Mesothelial cell of epicardium (in vitro differentiated cells): Measurements from ENCODE around the gene OR6P1. TPM values are rescaled to one million over a fixed set of nuclear protein-coding genes. Genes with fewer than 3 reads are reported as not detected.

Experiments
- DNase-seq, 2 experiments: peaks; one replicate each; pipeline ENCODE4 v3.0.0; 2021; ENCODE audit warnings: low spot score in 2 of 2; ENCODE audit not compliant: unreplicated experiment in 2 of 2
- H3K27ac Mint-ChIP-seq: 2 replicates; pipeline ENCODE4 v1.8.0; 2021; ENCODE audit warnings: mixed read lengths
- H3K27me3 Mint-ChIP-seq: 2 replicates; pipeline ENCODE4 v1.8.0; 2021; ENCODE audit warnings: low read depth, mixed read lengths
- H3K36me3 Mint-ChIP-seq: 2 replicates; pipeline ENCODE4 v1.8.0; 2021; ENCODE audit warnings: mixed read lengths
- H3K4me1 Mint-ChIP-seq: 2 replicates; pipeline ENCODE4 v1.8.0; 2021; ENCODE audit warnings: mixed read lengths
- H3K4me3 Mint-ChIP-seq: 2 replicates; pipeline ENCODE4 v1.8.0; 2021; ENCODE audit warnings: mild to moderate bottlenecking, moderate library complexity, mixed read lengths
- H3K9me3 Mint-ChIP-seq: 2 replicates; pipeline ENCODE4 v1.8.0; 2021; ENCODE audit warnings: mixed read lengths
- total RNA-seq: library from RNA; stranded (reverse); gene quantifications from 3 replicates; pipeline ENCODE4 v1.2.1, GENCODE V29; 2021
- TF ChIP-seq, protein P1 (sequence below): fragments of 200-600 bp; sonication (generic); IDR thresholded peaks from one replicate; pipeline ENCODE4 v1.5.0; 2021; ENCODE audit warnings: antibody characterized with exemption; ENCODE audit not compliant: unreplicated experiment

The OR6P1 gene
- not detected in 3 replicates for total RNA-seq

DNA sequence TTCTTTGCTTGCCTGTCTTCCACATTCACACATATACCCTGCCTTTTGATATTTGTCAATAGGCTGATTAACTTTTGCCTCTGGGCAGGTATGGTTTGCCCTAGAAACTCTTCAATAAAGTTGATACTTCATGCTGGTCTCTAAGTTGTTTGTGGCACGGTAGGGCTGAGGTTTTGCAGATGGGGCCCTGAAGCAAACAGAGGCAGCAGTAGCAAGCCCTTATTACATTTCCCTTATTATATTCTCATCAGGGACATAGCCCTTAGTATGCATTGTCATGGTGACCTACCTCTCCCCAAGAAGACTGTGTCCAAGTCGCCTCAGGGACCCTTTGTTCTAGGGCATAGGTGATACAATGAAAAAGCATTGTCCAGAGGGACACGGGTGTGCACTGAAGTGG, at the start of gene OR6P1:
Gene OR6P1 (minus strand): TSS at position 101 of the 400 bp plus-strand sequence. CDS start 6,976 bp downstream, outside the sequence.
- Mint-ChIP-seq H3K27ac (no peak within 1 kb of the TSS), H3K4me1 (no peaks in the 10 kb centered on the region), H3K9me3 (peaks cover 9% of the 10 kb centered on the region), H3K4me3 (no peak within 1 kb of the TSS), H3K27me3 (peaks cover 6% of the 10 kb centered on the region), H3K36me3 (no peaks in the 10 kb centered on the region)
- TF ChIP-seq, protein P1, sequence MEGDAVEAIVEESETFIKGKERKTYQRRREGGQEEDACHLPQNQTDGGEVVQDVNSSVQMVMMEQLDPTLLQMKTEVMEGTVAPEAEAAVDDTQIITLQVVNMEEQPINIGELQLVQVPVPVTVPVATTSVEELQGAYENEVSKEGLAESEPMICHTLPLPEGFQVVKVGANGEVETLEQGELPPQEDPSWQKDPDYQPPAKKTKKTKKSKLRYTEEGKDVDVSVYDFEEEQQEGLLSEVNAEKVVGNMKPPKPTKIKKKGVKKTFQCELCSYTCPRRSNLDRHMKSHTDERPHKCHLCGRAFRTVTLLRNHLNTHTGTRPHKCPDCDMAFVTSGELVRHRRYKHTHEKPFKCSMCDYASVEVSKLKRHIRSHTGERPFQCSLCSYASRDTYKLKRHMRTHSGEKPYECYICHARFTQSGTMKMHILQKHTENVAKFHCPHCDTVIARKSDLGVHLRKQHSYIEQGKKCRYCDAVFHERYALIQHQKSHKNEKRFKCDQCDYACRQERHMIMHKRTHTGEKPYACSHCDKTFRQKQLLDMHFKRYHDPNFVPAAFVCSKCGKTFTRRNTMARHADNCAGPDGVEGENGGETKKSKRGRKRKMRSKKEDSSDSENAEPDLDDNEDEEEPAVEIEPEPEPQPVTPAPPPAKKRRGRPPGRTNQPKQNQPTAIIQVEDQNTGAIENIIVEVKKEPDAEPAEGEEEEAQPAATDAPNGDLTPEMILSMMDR: no peak
- no peak for DNase-seq

- Mint-ChIP-seq H3K27ac (no peak overlapping the region), H3K36me3 (no peaks in the 10 kb centered on the region), H3K27me3 (peaks cover 6% of the 10 kb centered on the region), H3K4me3 (no peak overlapping the region), H3K9me3 (no peaks in the 10 kb centered on the region), H3K4me1 (peaks cover 2% of the 10 kb centered on the region)
- no peak for DNase-seq
- TF ChIP-seq, protein P1: no peak
Measured at GRCh38 chr1:158613764-158614163, 43.4 kb upstream of the OR6P1 start.

- Mint-ChIP-seq H3K36me3 (no peaks in the 10 kb centered on the region), H3K9me3 (no peaks in the 10 kb centered on the region), H3K27me3 (peaks cover 6% of the 10 kb centered on the region), H3K4me1 (peaks cover 2% of the 10 kb centered on the region), H3K4me3 (no peak overlapping the region), H3K27ac (no peak overlapping the region)
- TF ChIP-seq, protein P1: no peak
- DNase-seq: no peak
Measured at GRCh38 chr1:158611916-158612315, 41.5 kb upstream of the OR6P1 start.

DNA sequence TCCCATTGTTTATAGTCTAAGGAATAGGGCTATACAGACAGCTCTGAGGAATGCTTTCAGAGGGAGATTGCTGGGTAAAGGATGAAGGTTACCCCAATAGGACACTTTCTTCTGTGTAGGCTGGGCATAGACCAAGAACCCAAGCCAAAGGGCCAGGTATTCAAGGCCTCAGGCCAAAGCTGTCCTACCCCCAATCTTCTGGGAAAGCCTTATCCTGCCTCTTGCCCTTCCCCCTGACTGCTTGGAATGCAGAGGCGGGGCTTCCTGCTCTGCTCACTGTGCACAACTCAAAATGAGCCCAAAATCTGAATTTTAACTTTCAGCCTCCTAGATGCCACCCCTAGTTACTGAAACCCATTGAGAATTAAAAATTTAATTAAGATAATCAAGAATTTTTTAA, 36.9 kb upstream of the OR6P1 start:
- Mint-ChIP-seq H3K9me3 (no peaks in the 10 kb centered on the region), H3K27ac (no peak overlapping the region), H3K4me1 (peaks cover 2% of the 10 kb centered on the region), H3K27me3 (no peaks in the 10 kb centered on the region), H3K4me3 (no peak overlapping the region), H3K36me3 (no peaks in the 10 kb centered on the region)
- TF ChIP-seq, protein P1: no peak
- DNase-seq: no peak

GRCh38 chr1:158604968-158605367, 34.6 kb upstream of the OR6P1 start, which contains the start of gene OR10Z1:
OR10Z1 (plus strand) TSS chr1:158605268; CDS start chr1:158606439, 1,171 bp downstream.
- Mint-ChIP-seq H3K4me3 (no peak within 1 kb of the TSS), H3K36me3 (no peaks in the 10 kb centered on the region), H3K27me3 (no peaks in the 10 kb centered on the region), H3K9me3 (peaks cover 1% of the 10 kb centered on the region), H3K4me1 (peaks cover 2% of the 10 kb centered on the region), H3K27ac (no peak within 1 kb of the TSS)
- no peak for DNase-seq
- TF ChIP-seq, protein P1: no peak

GRCh38 chr1:158600735-158601134, 30.4 kb upstream of the OR6P1 start:
- no peaks in the 10 kb centered on the region for H3K4me1 Mint-ChIP-seq
- no peak overlapping the region for H3K27ac Mint-ChIP-seq
- no peaks in the 10 kb centered on the region for H3K27me3 Mint-ChIP-seq
- H3K4me3 Mint-ChIP-seq: no peak overlapping the region
- TF ChIP-seq, protein P1: no peak
- H3K36me3 Mint-ChIP-seq: no peaks in the 10 kb centered on the region
- DNase-seq: no peak
- H3K9me3 Mint-ChIP-seq: peaks cover 33% of the 10 kb centered on the region
